Measurements from ENCODE around the gene METRNL.

GRCh38 chr17:83113792-83114191 lies 34.4 kb downstream of the METRNL start:
- TF ChIP-seq, protein P1, sequence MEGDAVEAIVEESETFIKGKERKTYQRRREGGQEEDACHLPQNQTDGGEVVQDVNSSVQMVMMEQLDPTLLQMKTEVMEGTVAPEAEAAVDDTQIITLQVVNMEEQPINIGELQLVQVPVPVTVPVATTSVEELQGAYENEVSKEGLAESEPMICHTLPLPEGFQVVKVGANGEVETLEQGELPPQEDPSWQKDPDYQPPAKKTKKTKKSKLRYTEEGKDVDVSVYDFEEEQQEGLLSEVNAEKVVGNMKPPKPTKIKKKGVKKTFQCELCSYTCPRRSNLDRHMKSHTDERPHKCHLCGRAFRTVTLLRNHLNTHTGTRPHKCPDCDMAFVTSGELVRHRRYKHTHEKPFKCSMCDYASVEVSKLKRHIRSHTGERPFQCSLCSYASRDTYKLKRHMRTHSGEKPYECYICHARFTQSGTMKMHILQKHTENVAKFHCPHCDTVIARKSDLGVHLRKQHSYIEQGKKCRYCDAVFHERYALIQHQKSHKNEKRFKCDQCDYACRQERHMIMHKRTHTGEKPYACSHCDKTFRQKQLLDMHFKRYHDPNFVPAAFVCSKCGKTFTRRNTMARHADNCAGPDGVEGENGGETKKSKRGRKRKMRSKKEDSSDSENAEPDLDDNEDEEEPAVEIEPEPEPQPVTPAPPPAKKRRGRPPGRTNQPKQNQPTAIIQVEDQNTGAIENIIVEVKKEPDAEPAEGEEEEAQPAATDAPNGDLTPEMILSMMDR (IDR thresholded peaks at IDR 0.05) = no peak
- TF ChIP-seq POLR2A (IDR thresholded peaks at IDR 0.05) = no peak

Measured in esophagus squamous epithelium (tissue), 4 donors.